HEK293T (cell line): ENCODE results near the gene SCUBE1.

ENCODE experiments used
- ARNT ChIP-seq: fragments of 450-650 bp; IDR thresholded peaks from 2 replicates; pipeline ENCODE4 v1.6.1; 2017; ENCODE audit warnings: mild to moderate bottlenecking
- BHLHE40 ChIP-seq: fragments of 450-650 bp; IDR thresholded peaks from 2 replicates; pipeline ENCODE4 v1.6.1; 2016; ENCODE audit warnings: mild to moderate bottlenecking, moderate library complexity, borderline replicate concordance
- ELF4 ChIP-seq: fragments of 450-650 bp; IDR thresholded peaks from 2 replicates; pipeline ENCODE4 v1.6.1; 2017; ENCODE audit warnings: antibody characterized with exemption
- FOXK2 ChIP-seq: fragments of 450-650 bp; IDR thresholded peaks from 2 replicates; pipeline ENCODE4 v1.6.1; 2016; ENCODE audit warnings: mild to moderate bottlenecking
- FOXM1 ChIP-seq: fragments of 450-650 bp; IDR thresholded peaks from 2 replicates; pipeline ENCODE4 v1.6.1; 2017; ENCODE audit warnings: mild to moderate bottlenecking, borderline replicate concordance
- HDGF ChIP-seq: fragments of 450-650 bp; IDR thresholded peaks from 2 replicates; pipeline ENCODE4 v1.6.1; 2017; ENCODE audit warnings: antibody characterized with exemption, borderline replicate concordance
- L3MBTL2 ChIP-seq: fragments of 450-650 bp; conservative IDR thresholded peaks from 2 replicates; pipeline ENCODE4 v1.6.1; 2016; ENCODE audit warnings: mild to moderate bottlenecking
- NFRKB ChIP-seq: fragments of 450-650 bp; IDR thresholded peaks from 2 replicates; pipeline ENCODE4 v1.6.1; 2016; ENCODE audit warnings: mild to moderate bottlenecking, moderate library complexity
- SP1 ChIP-seq: fragments of 450-650 bp; IDR thresholded peaks from 2 replicates; pipeline ENCODE4 v1.6.1; 2017
- SUZ12 ChIP-seq: fragments of 450-650 bp; IDR thresholded peaks from 2 replicates; pipeline ENCODE4 v1.6.1; 2016; ENCODE audit warnings: mild to moderate bottlenecking
- TARDBP ChIP-seq: fragments of 450-650 bp; IDR thresholded peaks from 2 replicates; pipeline ENCODE4 v1.6.1; 2016
- TF ChIP-seq, protein P1 (sequence below): fragments of 450-650 bp; IDR thresholded peaks from 2 replicates; pipeline ENCODE4 v1.6.1; 2016

- TF ChIP-seq SUZ12: no peak
- no peak for TF ChIP-seq FOXK2
- TF ChIP-seq ELF4: no peak
- TF ChIP-seq ARNT: no peak
- no peak for TF ChIP-seq SP1
- TF ChIP-seq NFRKB: no peak
- no peak for TF ChIP-seq BHLHE40
- no peak for TF ChIP-seq FOXM1
- TF ChIP-seq, protein P1, sequence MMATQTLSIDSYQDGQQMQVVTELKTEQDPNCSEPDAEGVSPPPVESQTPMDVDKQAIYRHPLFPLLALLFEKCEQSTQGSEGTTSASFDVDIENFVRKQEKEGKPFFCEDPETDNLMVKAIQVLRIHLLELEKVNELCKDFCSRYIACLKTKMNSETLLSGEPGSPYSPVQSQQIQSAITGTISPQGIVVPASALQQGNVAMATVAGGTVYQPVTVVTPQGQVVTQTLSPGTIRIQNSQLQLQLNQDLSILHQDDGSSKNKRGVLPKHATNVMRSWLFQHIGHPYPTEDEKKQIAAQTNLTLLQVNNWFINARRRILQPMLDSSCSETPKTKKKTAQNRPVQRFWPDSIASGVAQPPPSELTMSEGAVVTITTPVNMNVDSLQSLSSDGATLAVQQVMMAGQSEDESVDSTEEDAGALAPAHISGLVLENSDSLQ: no peak
- no peak for TF ChIP-seq TARDBP
- no peak for TF ChIP-seq L3MBTL2
- no peak for TF ChIP-seq HDGF
These were observed 40.0 kb downstream of the SCUBE1 start for GRCh38 chr22:43303166-43303565.
